T-helper 1 cell (primary cell): ENCODE data around the gene CWH43.
"Not testable (repeated sequence)": the region's sequence is repeated elsewhere in the genome, so short reads cannot be mapped to it uniquely, and the experiment has no call there.

Experiments used
- DNase-seq, 5 donors: peaks; one replicate each; pipeline ENCODE4 v3.0.0-alpha.2; 2012 to 2020

Gene CWH43

GRCh38 chr4:49098034-49098759 is 112.1 kb downstream of the CWH43 start:
- DNase-seq = not testable (repeated sequence)

GRCh38 chr4:49099831-49100444 is 113.9 kb downstream of the CWH43 start:
- DNase-seq = not testable (repeated sequence)

- peak in 1 of 5 donors; percentile 37 for DNase-seq
These were observed 116.3 kb downstream of the CWH43 start for GRCh38 chr4:49102344-49102898.

- not testable (repeated sequence) for DNase-seq
These were observed 117.5 kb downstream of the CWH43 start for GRCh38 chr4:49103436-49104136.

- DNase-seq = not testable (repeated sequence)
These were observed 118.3 kb downstream of the CWH43 start for GRCh38 chr4:49104231-49104930.

- DNase-seq = not testable (repeated sequence)
These were observed 119.3 kb downstream of the CWH43 start for GRCh38 chr4:49105248-49105904.

GRCh38 chr4:49107262-49107661 is 121.2 kb downstream of the CWH43 start:
- peak in 1 of 5 donors; percentile 57 for DNase-seq

- DNase-seq = peak in 1 of 5 donors; percentile 25
These were observed 122.3 kb downstream of the CWH43 start for GRCh38 chr4:49108183-49108978.

- not testable (repeated sequence) for DNase-seq
These were observed 123.6 kb downstream of the CWH43 start for GRCh38 chr4:49109567-49110166.

- not testable (repeated sequence) for DNase-seq
These were observed 124.5 kb downstream of the CWH43 start for GRCh38 chr4:49110579-49110978.
